Activated B cell treated with CpG ODN at 0.5 μM for 24 hours (primary cell): ENCODE measurements around the gene LY9. TPM values are rescaled to one million over a fixed set of nuclear protein-coding genes. Genes with fewer than 3 reads are reported as not detected.

Experiments used
- ATAC-seq: fragments of 200-7000 bp; cut with Tn5 transposase; one replicate; pipeline ENCODE4 v1.10.0; 2021; ENCODE audit warnings: low read depth, mild to moderate bottlenecking, moderate library complexity
- CTCF ChIA-PET: fragments of 350-600 bp; sonication (Branson Sonifier 250); formaldehyde crosslinking; loops from one replicate; lab custom pipeline; 2021; ENCODE audit warnings: antibody characterized with exemption; lab: Charles Lee
- POLR2A ChIA-PET: fragments of 350-600 bp; sonication (Branson Sonifier 250); formaldehyde crosslinking; loops from one replicate; lab custom pipeline; 2021; ENCODE audit warnings: antibody characterized with exemption; lab: Charles Lee
- DNase-seq: peaks from one replicate; pipeline ENCODE4 v3.0.0; 2022
- H3K27ac Mint-ChIP-seq: one replicate; pipeline ENCODE4 v1.8.0; 2020; ENCODE audit warnings: mixed read lengths
- H3K27me3 Mint-ChIP-seq: one replicate; pipeline ENCODE4 v1.8.0; 2021; ENCODE audit warnings: mixed read lengths
- H3K36me3 Mint-ChIP-seq: one replicate; pipeline ENCODE4 v1.8.0; 2021; ENCODE audit warnings: low read depth, mixed read lengths
- H3K4me1 Mint-ChIP-seq: one replicate; pipeline ENCODE4 v1.8.0; 2021; ENCODE audit warnings: mixed read lengths
- H3K4me3 Mint-ChIP-seq: one replicate; pipeline ENCODE4 v1.8.0; 2020; ENCODE audit warnings: mild to moderate bottlenecking, mixed read lengths
- H3K9me3 Mint-ChIP-seq: one replicate; pipeline ENCODE4 v1.8.0; 2020; ENCODE audit warnings: mixed read lengths
- CTCF ChIP-seq: fragments of 200-600 bp; IDR thresholded peaks from one replicate; pipeline ENCODE4 v1.8.0; 2022; ENCODE audit warnings: antibody characterized with exemption, mild to moderate bottlenecking
- intact Hi-C: fragments of 100-400 bp; cut with micrococcal nuclease; formaldehyde crosslinking; loops from one replicate; pipeline ENCODE4 v1.15.1; 2024
- total RNA-seq: library from RNA; stranded (reverse); gene quantifications from 2 replicates; pipeline ENCODE4 v1.2.3, GENCODE V29; 2022

The LY9 gene
- total RNA-seq, 1 donor from 2014 or later, result 71.6 TPM

GRCh38 chr1:160813215-160813614 is 17.2 kb downstream of the LY9 start:
- TF ChIP-seq CTCF, result no peak

GRCh38 chr1:160814316-160814715 is 18.3 kb downstream of the LY9 start:
- no peak overlapping the region for H3K27ac Mint-ChIP-seq
- no peak for TF ChIP-seq CTCF
- ChIA-PET POLR2A (no interaction called here), CTCF (no interaction called here)
- no peaks in the 10 kb centered on the region for H3K9me3 Mint-ChIP-seq
- no peak for DNase-seq
- H3K4me1 Mint-ChIP-seq, result peaks cover 22% of the 10 kb centered on the region
- H3K4me3 Mint-ChIP-seq, result no peak overlapping the region
- H3K36me3 Mint-ChIP-seq, result peaks cover 90% of the 10 kb centered on the region
- H3K27me3 Mint-ChIP-seq, result no peaks in the 10 kb centered on the region
- ATAC-seq, result no peak
- intact Hi-C loops, result no loop called here

More at GRCh38 chr1:160813215-160813614, 17.2 kb downstream of the LY9 start:
- Mint-ChIP-seq H3K36me3 (peaks cover 87% of the 10 kb centered on the region), H3K27ac (peak overlapping the region; percentile 13), H3K4me3 (no peak overlapping the region), H3K27me3 (no peaks in the 10 kb centered on the region), H3K9me3 (no peaks in the 10 kb centered on the region), H3K4me1 (peaks cover 22% of the 10 kb centered on the region)
- ChIA-PET CTCF (no interaction called here), POLR2A (interaction anchor here (0.7 kb wide), 1 partner anchor 23 kb away, joined by 3 read pairs; no protein-coding TSS in a partner anchor)
- ATAC-seq (no peak), DNase-seq (no peak)
- intact Hi-C loops, result no loop called here

DNA sequence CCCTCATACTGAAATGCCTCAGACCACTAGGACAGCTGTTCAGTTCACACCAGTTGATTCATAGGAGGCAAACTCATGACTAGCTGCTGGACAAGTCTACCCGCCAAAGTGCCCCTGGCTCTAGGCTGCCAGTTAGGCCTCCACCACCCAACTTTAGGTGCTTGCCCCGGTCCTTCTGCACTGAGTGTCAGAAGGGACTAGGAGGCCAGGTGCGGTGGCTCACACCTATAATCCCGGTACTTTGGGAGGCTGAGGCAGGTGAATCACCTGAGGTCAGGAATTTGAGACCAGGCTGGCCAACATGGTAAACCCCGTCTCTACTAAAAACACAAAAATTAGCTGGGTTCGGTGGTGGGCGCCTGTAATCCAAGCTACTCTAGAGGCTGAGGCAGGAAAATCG is 18.9 kb downstream of the LY9 start:
- intact Hi-C loops, result no loop called here
- H3K9me3 Mint-ChIP-seq, result no peaks in the 10 kb centered on the region
- H3K27ac Mint-ChIP-seq, result no peak overlapping the region
- DNase-seq, result no peak
- H3K4me3 Mint-ChIP-seq, result no peak overlapping the region
- H3K36me3 Mint-ChIP-seq, result peaks cover 90% of the 10 kb centered on the region
- TF ChIP-seq CTCF, result no peak
- ChIA-PET CTCF (interaction anchor here (1.1 kb wide), 1 partner anchor 38 kb away, joined by 3 read pairs; no protein-coding TSS in a partner anchor), POLR2A (interaction anchor here (1.1 kb wide), 1 partner anchor 47 kb away, joined by 7 read pairs; no protein-coding TSS in a partner anchor)
- no peaks in the 10 kb centered on the region for H3K27me3 Mint-ChIP-seq
- ATAC-seq, result no peak
- H3K4me1 Mint-ChIP-seq, result peaks cover 17% of the 10 kb centered on the region

DNA sequence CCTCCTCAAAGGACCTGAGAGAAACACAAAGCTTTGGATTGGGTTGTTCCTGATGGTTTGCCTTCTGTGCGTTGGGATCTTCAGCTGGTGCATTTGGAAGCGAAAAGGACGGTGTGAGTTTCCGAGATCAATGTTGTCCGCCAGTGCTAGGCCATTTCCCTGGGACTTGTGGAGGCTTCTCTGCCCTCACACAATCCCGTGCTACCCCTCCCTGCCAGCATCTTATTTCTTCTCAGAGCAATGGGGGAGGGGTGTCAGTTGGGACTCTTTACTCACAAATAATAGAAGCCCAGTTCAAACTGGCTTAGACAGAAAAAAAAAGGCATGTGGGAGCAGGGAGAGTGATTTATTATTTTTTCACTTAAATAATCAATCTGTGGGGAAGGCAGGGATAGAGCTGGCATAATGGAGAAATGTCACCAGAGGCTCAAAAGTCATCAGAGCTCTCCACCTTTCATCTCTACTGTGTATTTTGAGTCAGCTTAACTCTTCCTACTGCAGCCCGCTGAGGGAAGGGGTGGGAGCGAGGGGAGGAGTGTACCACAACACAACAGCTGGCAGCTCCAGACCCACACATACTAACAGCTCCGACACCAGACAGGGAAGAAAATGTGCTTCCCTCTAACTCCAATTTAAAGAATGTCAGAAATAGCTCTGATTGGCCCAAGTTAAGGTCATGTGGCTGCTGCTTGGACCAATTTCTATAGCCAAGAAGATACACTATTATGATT is 22.4 kb downstream of the LY9 start:
- Mint-ChIP-seq H3K27ac (peak overlapping the region; percentile 65), H3K4me3 (no peak overlapping the region), H3K27me3 (no peaks in the 10 kb centered on the region), H3K4me1 (peaks cover 3% of the 10 kb centered on the region), H3K36me3 (peaks cover 85% of the 10 kb centered on the region), H3K9me3 (no peaks in the 10 kb centered on the region)
- intact Hi-C loops, result no loop called here
- ATAC-seq (no peak), DNase-seq (no peak)
- TF ChIP-seq CTCF, result no peak
- CTCF ChIA-PET, result interaction anchor here (1.0 to 1.2 kb wide), 3 partner anchors 9 to 16 kb away, joined by 3 to 4 read pairs (median 4); no protein-coding TSS in a partner anchor
- POLR2A ChIA-PET, result interaction anchor here (1.0 kb wide), 1 partner anchor 30 kb away, joined by 3 read pairs; no protein-coding TSS in a partner anchor

- CTCF ChIA-PET, result interaction anchor here (1.0 to 1.2 kb wide), 2 partner anchors 10 kb away, joined by 3 to 4 read pairs; no protein-coding TSS in a partner anchor
- Mint-ChIP-seq H3K27ac (peak overlapping the region; percentile 32), H3K4me3 (no peak overlapping the region), H3K36me3 (peaks cover 85% of the 10 kb centered on the region), H3K9me3 (no peaks in the 10 kb centered on the region), H3K27me3 (no peaks in the 10 kb centered on the region), H3K4me1 (peaks cover 3% of the 10 kb centered on the region)
- intact Hi-C loops, result no loop called here
- POLR2A ChIA-PET, result no interaction called here
- DNase-seq (no peak), ATAC-seq (no peak)
- TF ChIP-seq CTCF, result no peak
These were observed 23.2 kb downstream of the LY9 start for GRCh38 chr1:160819186-160819585.
